GM12874 (cell line): Measurements from ENCODE around the gene ATF1.
A peak's percentile ranks its signal among the peaks of the same experiment; 100 is the strongest.

Experiments used
- CTCF ChIP-seq: IDR thresholded peaks from 2 replicates; pipeline ENCODE4 v1.5.1; 2011; ENCODE audit warnings: low read depth, mild to moderate bottlenecking, control low read depth, low read length, moderate library complexity; ENCODE audit not compliant: insufficient read depth

Gene ATF1

GRCh38 chr12:50727466-50727865 lies 36.4 kb upstream of the ATF1 start:
- no peak for TF ChIP-seq CTCF

GRCh38 chr12:50728417-50728816 lies 35.5 kb upstream of the ATF1 start:
- no peak for TF ChIP-seq CTCF

GRCh38 chr12:50728841-50729240 lies 35.1 kb upstream of the ATF1 start:
- TF ChIP-seq CTCF = no peak

- TF ChIP-seq CTCF = no peak
Measured at GRCh38 chr12:50732591-50732990, 31.3 kb upstream of the ATF1 start.

GRCh38 chr12:50733706-50734105 lies 30.2 kb upstream of the ATF1 start:
- TF ChIP-seq CTCF = no peak

GRCh38 chr12:50734409-50735263 lies 29.3 kb upstream of the ATF1 start:
- peak; percentile 67 for TF ChIP-seq CTCF

- no peak for TF ChIP-seq CTCF
Measured at GRCh38 chr12:50739611-50740010, 24.3 kb upstream of the ATF1 start.
